B cell (primary cell): Measurements from ENCODE around the gene PRRC1. TPM values are rescaled to one million over a fixed set of nuclear protein-coding genes. Genes with fewer than 3 reads are reported as not detected.

Source experiments
- ATAC-seq: fragments of 200-7000 bp; cut with Tn5 transposase; one replicate; pipeline ENCODE4 v1.10.0; 2021; ENCODE audit warnings: low read depth, mild to moderate bottlenecking, moderate number of reproducible peaks, moderate library complexity
- CTCF ChIA-PET: fragments of 350-600 bp; sonication (Branson Sonifier 250); formaldehyde crosslinking; loops from one replicate; lab custom pipeline; 2021; ENCODE audit warnings: antibody characterized with exemption, inconsistent platforms; lab: Charles Lee
- POLR2A ChIA-PET: fragments of 350-600 bp; sonication (Branson Sonifier 250); formaldehyde crosslinking; loops from one replicate; lab custom pipeline; 2021; ENCODE audit warnings: antibody characterized with exemption; lab: Charles Lee
- DNase-seq: peaks from one replicate; pipeline ENCODE4 v3.0.0; 2013
- H2AFZ ChIP-seq: 2 replicates; pipeline ENCODE4 v1.6.1; 2012; ENCODE audit warnings: mild to moderate bottlenecking, low read depth, low read length; ENCODE audit not compliant: insufficient read depth, poor library complexity, severe bottlenecking
- H3K27ac ChIP-seq, 2 donors: 1 replicate in 1 of 2; 2 replicates in 1 of 2; pipeline ENCODE4 v1.5.1; 2012 to 2013; ENCODE audit warnings: low read length in 2 of 2, mild to moderate bottlenecking in 2 of 2, moderate library complexity in 1 of 2
- H3K27me3 ChIP-seq, 4 experiments: fragments of 200-600 bp in 1 of 4; sonication (generic) in 1 of 4; replicated peaks in 1 of 4; 1 replicate in 2 of 4; 2 replicates in 2 of 4; pipeline versions ENCODE4 v1.6.1 to v1.7.0; 2013 to 2016; ENCODE audit warnings: low read length in 3 of 4, mild to moderate bottlenecking in 2 of 4, mixed read lengths in 1 of 4, moderate library complexity in 1 of 4; ENCODE audit not compliant: insufficient read depth in 4 of 4, control insufficient read depth in 3 of 4; ENCODE audit errors: control extremely low read depth in 1 of 4
- H3K36me3 ChIP-seq, 2 experiments: replicated peaks in 1 of 2; 1 replicate in 1 of 2; 2 replicates in 1 of 2; pipeline versions ENCODE4 v1.6.1 to v1.7.1; 2013; ENCODE audit warnings: low read length in 1 of 2; ENCODE audit not compliant: insufficient read depth in 2 of 2, control insufficient read depth in 1 of 2; ENCODE audit errors: control extremely low read depth in 1 of 2, extremely low read depth in 1 of 2
- H3K4me1 ChIP-seq, 2 donors: fragments of 200-600 bp in 1 of 2; sonication (generic) in 1 of 2; 1 replicate in 1 of 2; 2 replicates in 1 of 2; pipeline versions ENCODE4 v1.5.1 to v1.6.1; 2013 to 2017; ENCODE audit warnings: low read length in 2 of 2; ENCODE audit not compliant: control insufficient read depth in 2 of 2, insufficient read depth in 2 of 2
- H3K4me2 ChIP-seq: replicated peaks from 2 replicates; pipeline ENCODE3; 2012; ENCODE audit warnings: mild to moderate bottlenecking, low read depth, low read length; ENCODE audit not compliant: poor library complexity, severe bottlenecking
- H3K4me3 ChIP-seq, 5 experiments: fragments of 200-600 bp in 1 of 5; sonication (generic) in 1 of 5; 1 replicate in 3 of 5; 2 replicates in 2 of 5; pipeline versions ENCODE4 v1.5.1 to v1.7.0; 2011 to 2016; ENCODE audit warnings: low read length in 4 of 5, mild to moderate bottlenecking in 4 of 5, low read depth in 2 of 5, control low read depth in 1 of 5, moderate library complexity in 1 of 5; ENCODE audit not compliant: insufficient read depth in 1 of 5; ENCODE audit errors: control extremely low read depth in 1 of 5, extremely low read depth in 1 of 5
- H3K79me2 ChIP-seq: fragments of 200-600 bp; sonication (generic); one replicate; pipeline ENCODE4 v1.6.0; 2016; ENCODE audit warnings: low read length; ENCODE audit not compliant: control insufficient read depth, insufficient read depth
- H3K9ac ChIP-seq: fragments of 200-600 bp; sonication (generic); 2 replicates; pipeline ENCODE4 v1.6.1; 2017; ENCODE audit warnings: mild to moderate bottlenecking, low read length, moderate library complexity
- H3K9me3 ChIP-seq, 3 donors: one replicate each; pipeline versions ENCODE4 v1.6.1 to v1.7.1; 2013; ENCODE audit warnings: low read length in 2 of 3; ENCODE audit not compliant: control insufficient read depth in 2 of 3, insufficient read depth in 1 of 3; ENCODE audit errors: control extremely low read depth in 1 of 3
- H4K20me1 ChIP-seq: 2 replicates; pipeline ENCODE4 v1.6.0; 2012; ENCODE audit warnings: mild to moderate bottlenecking, low read length; ENCODE audit not compliant: insufficient read depth, control insufficient read depth, poor library complexity, severe bottlenecking
- H3K27ac Mint-ChIP-seq: one replicate; pipeline ENCODE4 v1.8.0; 2021; ENCODE audit warnings: mixed read lengths
- H3K27me3 Mint-ChIP-seq: one replicate; pipeline ENCODE4 v1.8.0; 2021; ENCODE audit warnings: mixed read lengths
- H3K4me1 Mint-ChIP-seq: one replicate; pipeline ENCODE4 v1.8.0; 2021; ENCODE audit warnings: mixed read lengths
- H3K4me3 Mint-ChIP-seq: one replicate; pipeline ENCODE4 v1.8.0; 2021; ENCODE audit warnings: mixed read lengths
- H3K9me3 Mint-ChIP-seq: one replicate; pipeline ENCODE4 v1.8.0; 2022; ENCODE audit warnings: mixed read lengths; ENCODE audit not compliant: insufficient read depth
- CTCF ChIP-seq: fragments of 200-600 bp; IDR thresholded peaks from one replicate; pipeline ENCODE4 v1.8.0; 2022; ENCODE audit warnings: antibody characterized with exemption, mild to moderate bottlenecking
- EZH2 ChIP-seq: IDR thresholded peaks from 2 replicates; pipeline ENCODE4 v1.6.1; 2012; ENCODE audit warnings: borderline replicate concordance, low read depth, mild to moderate bottlenecking, moderate library complexity, low read length; ENCODE audit not compliant: insufficient read depth, poor library complexity, severe bottlenecking
- WGBS: methylation state at CpG from one replicate; pipeline ENCODE4 v1.1.5; 2013; ENCODE audit warnings: missing lambda C conversion rate; ENCODE audit not compliant: insufficient coverage; 5-methylcytosine and 5-hydroxymethylcytosine counted together
- intact Hi-C: fragments of 100-400 bp; cut with micrococcal nuclease; formaldehyde crosslinking; loops from one replicate; pipeline ENCODE4 v1.10.0; 2022
- polyA plus RNA-seq: library from polyadenylated mRNA; depleted of rRNA; stranded (reverse); fragments of >200 nt; gene quantifications from 2 replicates; pipeline ENCODE4 v1.2.3, GENCODE V29; 2012
- total RNA-seq, 2 donors: library from RNA; stranded (reverse); fragments of 120-200 nt in 1 of 2; gene quantifications; 1 replicate in 1 of 2; 2 replicates in 1 of 2; pipeline versions ENCODE4 v1.2.3 to v1.2.4, GENCODE V29; 2013 to 2022

Gene PRRC1
- total and polyA plus RNA-seq, 2 donors (not counting 1 experiment from before 2014, with no cell fraction given) = 9.7 to 35.5 TPM

GRCh38 chr5:127588368-127588767 is 70.9 kb downstream of the PRRC1 start:
- no peak for ATAC-seq
- no peak overlapping the region for H2AFZ ChIP-seq

More at GRCh38 chr5:127588368-127588767, 70.9 kb downstream of the PRRC1 start:
- peaks cover 0 to 5% of the 10 kb centered on the region in 2 donors for H3K4me1 ChIP-seq
- Mint-ChIP-seq H3K4me3 (no peak overlapping the region), H3K9me3 (peaks cover 2% of the 10 kb centered on the region), H3K27me3 (peaks cover 4% of the 10 kb centered on the region), H3K27ac (no peak overlapping the region), H3K4me1 (peaks cover 12% of the 10 kb centered on the region)
- no peaks in the 10 kb centered on the region for H3K36me3 ChIP-seq
- DNase-seq = no peak
- TF ChIP-seq EZH2 = no peak
- TF ChIP-seq CTCF = no peak
- H3K27me3 ChIP-seq = no peaks in the 10 kb centered on the region
- no peak overlapping the region for H3K9ac ChIP-seq
- H3K27ac ChIP-seq = no peak overlapping the region
- H3K79me2 ChIP-seq = no peaks in the 10 kb centered on the region
- no peaks in the 10 kb centered on the region for H4K20me1 ChIP-seq
- intact Hi-C loops = no loop called here
- no peak overlapping the region for H3K4me2 ChIP-seq
- H3K4me3 ChIP-seq = no peak overlapping the region
- CTCF ChIA-PET = no interaction called here
- H3K9me3 ChIP-seq = no peaks in the 10 kb centered on the region
- WGBS = no CpG with 5 or more reads among the region's 1 CpG
- POLR2A ChIA-PET = no interaction called here
